LHCN-M2 (cell line): ENCODE measurements around the gene METRN. TPM values are rescaled to one million over a fixed set of nuclear protein-coding genes. Genes with fewer than 3 reads are reported as not detected.

Experiments
- DNase-seq: peaks from one replicate; pipeline ENCODE4 v3.0.0-alpha.2; 2012; ENCODE audit warnings: low read depth
- polyA plus RNA-seq: library from polyadenylated mRNA; unstranded; fragments of >200 nt; gene quantifications from one replicate; pipeline ENCODE4 v1.2.1, GENCODE V29; 2012; ENCODE audit warnings: missing spikeins
- total RNA-seq: library from RNA; depleted of rRNA; stranded (reverse); fragments of >200 nt; gene quantifications from 2 replicates; pipeline ENCODE4 v1.2.3, GENCODE V29; 2014; rRNA removed

METRN gene
- 94.9 and 127 TPM in 2 replicates for total RNA-seq
- polyA plus RNA-seq: 60.7 TPM

DNA sequence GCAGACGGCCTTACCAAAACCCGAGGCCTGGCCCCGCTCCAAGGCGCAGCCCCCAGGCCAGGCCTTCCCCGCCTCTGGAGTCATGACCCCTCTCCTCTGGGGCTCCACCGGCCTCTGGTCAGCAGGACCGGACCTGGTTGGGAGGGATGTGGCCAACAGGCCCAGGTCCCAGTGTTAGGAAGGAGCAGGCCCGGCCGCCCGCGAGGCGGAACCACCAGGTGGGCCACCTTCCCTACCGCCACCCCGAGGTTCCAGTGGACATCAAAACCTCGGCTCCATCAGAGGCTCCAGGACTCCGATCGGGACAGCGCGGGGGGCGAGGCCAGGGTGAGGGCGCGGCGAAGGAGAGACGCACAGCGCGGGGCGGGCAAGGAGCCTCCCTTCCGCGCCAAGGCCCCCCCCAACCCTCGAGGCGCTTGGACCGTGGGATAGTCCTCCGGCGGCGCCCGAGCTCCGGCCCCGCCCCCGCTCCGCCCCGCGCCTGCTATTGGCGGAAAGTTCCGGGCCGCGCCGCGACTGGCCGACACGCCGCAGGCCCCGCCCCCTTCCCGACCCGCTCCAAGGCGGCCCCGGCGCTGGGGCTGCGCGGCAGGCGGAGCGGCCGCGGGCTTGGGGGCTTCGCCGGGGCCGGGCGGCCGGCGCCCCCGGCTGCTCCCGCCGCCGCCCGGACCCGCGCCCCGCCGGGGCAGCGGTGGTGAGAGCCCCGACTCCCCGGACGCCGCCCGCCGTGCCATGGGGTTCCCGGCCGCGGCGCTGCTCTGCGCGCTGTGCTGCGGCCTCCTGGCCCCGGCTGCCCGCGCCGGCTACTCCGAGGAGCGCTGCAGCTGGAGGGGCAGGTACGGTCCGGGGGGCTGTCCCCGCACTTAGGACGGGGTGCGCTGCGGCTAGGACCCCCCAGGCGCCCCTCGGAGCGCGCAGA, at the start of gene METRN:
Gene METRN, plus strand, starts transcription at position 561 of the 919 bp plus-strand sequence. Its CDS starts 172 bp downstream, at position 733.
- DNase-seq: peak; percentile 76

DNA sequence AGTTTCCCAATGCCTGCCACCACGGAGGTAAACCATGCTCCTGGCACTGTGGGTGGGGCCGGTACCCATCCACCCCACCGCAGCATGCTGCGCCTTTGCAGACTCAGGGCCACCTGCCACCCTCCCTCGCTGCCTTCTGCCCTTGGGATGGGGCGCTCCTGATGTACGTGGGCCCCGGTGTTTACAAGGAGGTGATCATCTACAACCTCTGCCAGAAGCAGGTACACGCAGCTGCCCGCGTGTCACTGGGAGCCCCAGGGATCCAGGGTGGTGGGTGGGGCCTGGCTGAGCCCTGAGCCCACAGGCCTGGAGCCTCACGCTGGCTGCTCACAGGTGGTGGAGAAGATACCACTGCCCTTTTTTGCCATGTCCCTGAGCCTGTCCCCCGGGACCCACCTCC, 48.3 kb upstream of the METRN start:
- no peak for DNase-seq

DNA sequence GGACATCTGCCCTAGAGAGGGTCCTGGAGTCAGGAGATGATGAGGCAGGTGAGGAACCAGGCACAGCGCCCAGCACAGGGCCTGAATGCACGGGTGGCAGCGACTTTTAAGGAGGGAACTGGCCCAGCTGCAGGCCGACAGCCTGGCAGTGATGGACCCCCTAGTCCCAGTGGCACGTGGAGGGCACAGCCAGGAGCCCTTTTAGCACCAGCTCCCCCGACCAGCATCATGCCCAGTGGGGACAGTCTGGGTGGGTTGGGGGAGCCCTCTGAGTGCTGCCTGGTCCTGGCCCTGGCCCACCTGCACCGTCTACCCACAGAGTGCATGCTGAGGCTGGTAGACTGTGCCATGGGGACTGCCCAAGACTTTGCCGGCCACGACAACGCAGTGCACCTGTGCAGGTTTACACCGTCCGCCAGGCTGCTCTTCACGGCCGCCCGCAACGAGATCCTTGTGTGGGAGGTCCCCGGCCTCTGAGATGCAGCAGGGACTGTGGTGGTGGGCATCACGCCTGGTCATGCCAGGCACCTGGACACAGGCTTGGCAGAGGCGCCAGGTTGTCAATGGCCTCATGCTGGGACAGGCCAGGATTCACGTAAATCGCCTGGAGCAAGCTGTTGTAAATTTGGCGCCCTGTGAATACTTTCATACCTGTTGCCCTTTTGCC, 47.7 kb upstream of the METRN start:
- no peak for DNase-seq

DNA sequence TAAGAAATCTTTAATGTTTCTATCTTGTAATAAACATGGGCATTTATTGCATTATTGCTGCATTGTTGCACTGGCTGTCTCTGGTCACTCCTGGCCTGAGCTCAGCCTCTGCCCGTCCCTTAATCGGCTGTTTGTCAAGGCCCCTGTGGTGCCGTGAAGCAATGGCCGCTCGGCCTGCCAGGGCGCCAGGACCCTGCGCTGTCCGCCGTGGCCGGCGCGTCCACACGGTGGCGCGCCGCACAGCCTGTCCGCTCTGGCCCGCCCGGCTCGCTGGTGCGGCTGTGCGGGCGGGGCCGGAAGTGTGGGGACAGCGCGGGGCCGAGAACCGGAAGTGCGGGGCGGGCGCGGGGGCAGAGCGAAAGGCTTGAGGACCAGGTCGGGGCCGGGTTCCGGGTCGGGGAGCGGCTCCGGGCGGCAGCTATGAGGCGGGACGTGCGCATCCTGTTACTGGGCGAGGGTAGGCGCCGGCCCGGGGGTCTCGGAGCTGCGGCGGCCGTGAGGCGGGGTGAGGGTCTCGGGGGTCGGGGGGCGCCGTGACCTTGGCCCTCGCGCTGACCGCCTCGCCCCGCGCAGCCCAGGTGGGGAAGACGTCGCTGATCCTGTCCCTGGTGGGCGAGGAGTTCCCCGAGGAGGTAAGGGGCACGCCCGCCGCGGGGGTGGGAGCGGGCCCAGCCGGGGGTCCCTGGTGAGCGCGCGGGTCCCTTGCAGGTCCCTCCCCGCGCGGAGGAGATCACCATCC, 47.0 kb upstream of the METRN start, which contains the start of gene RHOT2:
Gene RHOT2, plus strand, starts transcription at position 353 of the 739 bp plus-strand sequence. Its CDS starts 68 bp downstream, at position 421.
- DNase-seq: peak; percentile 85

DNA sequence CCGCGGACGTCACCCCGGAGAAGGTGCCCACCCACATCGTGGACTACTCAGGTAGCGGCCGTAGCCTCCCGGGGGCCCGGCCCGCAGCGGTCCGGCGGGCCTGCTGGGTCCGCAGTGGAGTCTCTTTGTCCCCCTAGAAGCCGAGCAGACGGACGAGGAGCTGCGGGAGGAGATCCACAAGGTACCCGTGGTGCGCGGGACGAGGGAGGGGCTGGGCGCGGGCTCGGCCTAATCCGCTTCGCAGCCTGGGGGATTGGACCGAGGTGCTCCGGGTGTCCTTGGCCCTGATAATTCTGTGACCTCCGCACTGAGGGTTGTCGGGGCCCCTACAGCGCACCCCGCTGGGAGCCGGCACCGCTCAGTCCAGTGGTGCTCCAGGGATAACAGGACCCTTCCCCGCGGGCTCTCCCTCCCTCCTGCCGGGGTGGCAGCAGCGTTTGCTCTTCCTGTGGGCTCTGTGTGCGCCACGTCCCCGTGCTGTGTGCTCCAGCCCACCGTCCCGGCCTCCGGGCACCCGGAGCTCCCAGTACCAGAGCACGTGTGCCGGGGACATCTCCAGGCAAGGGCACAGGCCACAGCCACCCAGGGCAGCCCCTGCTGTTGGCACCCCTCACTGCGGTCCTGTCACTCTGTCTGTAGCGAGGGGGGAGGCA, 46.3 kb upstream of the METRN start:
- no peak for DNase-seq

DNA sequence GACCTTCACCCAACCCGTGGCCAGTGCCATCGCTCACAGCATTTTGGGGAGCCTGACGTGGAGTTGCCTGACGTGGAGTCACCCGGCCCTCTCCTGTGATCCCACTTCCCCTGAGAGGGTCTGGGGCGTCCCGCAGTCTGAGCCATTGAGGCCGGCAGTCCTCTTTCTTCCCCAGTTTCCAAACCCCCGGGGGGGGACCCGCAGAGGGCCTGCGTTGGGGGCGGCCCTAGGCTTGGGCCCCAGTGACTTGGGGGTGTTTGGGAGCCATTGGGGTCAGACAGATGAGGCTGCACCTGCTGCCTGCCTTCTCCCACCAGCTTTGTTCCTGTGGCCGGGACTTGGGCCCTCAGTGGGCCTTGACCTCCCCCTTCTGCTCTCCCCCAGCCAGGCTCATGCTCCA, 45.3 kb upstream of the METRN start:
- no peak for DNase-seq

DNA sequence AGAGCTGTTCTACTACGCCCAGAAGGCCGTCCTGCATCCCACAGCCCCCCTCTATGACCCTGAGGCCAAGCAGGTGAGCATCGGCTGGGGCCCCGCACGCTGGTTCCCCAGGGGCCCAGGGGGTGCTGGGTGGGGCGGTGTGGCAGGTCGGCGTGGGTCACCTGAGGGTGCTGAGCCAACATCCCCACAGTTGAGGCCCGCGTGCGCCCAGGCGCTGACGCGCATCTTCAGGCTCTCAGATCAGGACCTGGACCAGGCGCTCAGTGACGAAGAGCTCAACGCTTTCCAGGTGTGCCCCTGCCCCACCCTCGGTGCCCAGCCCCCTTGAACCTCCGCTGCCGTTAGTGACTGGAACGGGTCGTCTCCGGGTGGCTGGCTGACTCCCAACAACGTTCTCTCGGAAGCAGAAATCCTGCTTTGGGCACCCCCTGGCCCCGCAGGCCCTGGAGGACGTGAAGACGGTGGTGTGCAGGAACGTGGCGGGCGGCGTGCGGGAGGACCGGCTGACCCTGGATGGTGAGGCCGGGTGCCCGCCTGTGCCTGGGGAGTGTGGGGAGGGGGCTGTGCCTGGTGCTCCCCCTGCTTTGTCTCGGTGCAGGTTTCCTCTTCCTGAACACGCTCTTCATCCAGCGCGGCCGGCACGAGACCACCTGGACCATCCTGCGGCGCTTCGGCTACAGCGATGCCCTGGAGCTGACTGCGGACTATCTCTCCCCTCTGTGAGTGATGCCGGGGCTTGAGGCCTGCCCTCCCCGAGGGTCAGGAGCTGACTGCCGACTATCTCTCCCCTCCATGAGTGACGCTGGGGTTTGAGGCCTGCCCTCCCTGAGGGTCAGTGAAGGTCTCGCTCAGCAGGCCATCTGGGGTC, 44.2 kb upstream of the METRN start:
- DNase-seq: no peak

DNA sequence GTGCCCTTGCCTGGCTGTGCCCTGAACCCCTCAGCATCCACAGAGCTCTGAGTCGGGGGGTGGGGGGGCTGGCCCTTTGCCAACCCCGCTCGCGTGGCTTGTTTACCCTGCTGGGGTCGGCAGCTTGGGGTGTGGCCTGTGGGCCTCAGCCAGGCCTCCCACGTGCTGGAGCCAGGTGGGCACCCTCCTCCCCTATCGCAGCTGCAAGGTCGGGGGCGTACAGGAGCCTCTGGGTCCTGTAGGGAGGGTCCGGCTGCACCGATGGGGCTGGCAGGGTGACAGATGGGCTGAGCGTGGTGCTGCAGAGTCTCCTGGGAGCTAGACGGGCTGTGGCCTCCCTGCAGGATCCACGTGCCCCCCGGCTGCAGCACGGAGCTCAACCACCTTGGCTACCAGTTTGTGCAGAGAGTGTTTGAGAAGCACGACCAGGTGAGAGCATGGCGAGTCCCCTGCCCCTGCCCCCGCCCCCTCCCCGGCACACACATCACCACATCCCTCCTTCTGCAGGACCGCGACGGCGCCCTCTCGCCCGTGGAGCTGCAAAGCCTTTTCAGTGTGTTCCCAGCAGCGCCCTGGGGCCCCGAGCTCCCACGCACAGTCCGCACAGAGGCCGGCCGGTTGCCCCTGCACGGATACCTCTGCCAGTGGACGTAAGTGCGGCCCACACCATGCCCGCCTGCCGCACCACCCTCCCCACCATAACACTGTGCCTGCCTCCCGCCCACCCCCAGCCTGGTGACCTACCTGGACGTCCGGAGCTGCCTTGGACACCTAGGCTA, 43.4 kb upstream of the METRN start:
- no peak for DNase-seq

DNA sequence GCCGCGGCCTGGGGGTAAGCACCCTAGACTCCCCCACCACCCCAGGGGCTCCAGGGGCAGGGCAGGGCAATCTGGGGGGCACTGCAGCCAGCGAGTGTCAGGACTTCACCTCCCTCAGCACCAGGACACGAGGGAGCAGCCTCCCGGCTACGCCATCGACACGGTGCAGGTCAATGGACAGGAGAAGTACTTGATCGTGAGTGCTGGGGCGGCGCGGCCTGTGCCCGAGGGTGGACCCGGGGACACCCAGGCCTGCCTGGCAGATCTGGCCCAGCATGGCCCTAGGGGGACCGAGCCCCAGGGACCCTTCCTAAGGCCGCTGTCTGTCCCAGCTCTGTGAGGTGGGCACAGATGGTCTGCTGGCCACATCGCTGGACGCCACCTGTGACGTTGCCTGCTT, 42.5 kb upstream of the METRN start:
- no peak for DNase-seq

DNA sequence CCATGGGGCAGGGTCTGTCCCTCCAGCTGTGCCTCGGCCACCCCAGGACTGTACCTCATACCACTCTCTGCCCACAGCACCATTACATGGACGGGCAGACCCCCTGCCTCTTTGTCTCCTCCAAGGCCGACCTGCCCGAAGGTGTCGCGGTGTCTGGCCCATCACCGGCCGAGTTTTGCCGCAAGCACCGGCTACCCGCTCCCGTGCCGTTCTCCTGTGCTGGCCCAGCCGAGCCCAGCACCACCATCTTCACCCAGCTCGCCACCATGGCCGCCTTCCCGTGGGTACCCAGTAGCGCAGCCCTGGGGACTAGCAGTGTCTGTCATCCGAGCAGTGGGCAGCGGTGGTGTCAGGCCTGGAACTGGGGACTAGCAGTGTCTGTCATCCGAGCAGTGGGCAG, 42.1 kb upstream of the METRN start:
- no peak for DNase-seq

DNA sequence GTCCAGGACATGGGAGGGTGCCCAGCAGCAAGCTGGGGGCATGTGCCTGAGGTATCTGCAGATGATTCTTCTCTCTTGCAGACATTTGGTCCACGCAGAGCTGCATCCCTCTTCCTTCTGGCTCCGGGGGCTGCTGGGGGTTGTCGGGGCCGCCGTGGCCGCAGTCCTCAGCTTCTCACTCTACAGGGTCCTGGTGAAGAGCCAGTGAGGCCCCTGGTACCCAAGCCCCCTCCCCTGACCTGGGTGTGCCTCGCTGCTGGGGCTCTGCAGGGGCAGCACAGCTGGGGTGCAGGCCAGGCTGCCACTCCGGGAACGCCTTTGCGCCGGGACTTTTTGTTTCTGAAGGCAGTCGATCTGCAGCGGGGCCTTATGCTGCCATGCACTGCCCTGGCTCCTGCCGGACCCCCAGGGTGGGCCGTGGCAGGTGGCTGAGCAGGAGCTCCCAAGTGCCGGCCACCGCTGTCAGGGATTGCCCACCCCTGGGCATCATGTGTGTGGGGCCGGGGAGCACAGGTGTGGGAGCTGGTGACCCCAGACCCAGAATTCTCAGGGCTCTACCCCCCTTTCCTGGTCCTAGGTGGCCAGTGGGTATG, 41.4 kb upstream of the METRN start:
- no peak for DNase-seq

DNA sequence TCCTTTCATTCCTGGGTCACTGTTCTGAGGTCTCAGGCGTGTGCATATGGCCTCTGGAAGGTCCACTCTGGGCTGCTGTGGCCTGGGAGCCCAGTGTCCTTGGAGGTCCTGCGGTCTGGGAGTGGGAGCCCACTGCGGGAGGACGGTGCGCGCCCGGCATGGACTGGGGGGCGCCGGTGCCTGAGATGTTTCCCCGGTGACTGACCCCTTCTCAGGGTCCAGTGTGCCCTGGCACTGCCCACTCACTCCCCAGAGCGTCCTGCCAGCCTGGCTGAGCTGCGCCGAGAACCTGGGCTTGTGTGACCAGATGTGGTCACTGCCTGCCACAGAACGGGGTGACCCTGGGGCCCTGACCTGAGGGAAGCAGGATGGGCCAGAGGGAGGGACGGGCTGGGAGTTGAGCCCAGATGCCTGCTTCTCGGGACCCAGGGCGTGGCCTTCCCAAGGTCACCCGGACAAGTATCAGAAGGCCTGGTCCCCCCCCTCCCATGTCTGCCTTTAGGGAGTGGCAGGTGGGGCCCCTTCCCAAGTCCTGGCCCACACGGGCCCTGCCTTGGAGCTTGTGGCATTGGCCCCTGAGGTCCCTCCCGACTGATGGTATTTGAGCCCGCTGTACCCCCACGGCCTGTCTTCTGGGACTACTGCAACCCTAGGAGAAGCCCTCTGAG, 40.6 kb upstream of the METRN start:
- no peak for DNase-seq

DNA sequence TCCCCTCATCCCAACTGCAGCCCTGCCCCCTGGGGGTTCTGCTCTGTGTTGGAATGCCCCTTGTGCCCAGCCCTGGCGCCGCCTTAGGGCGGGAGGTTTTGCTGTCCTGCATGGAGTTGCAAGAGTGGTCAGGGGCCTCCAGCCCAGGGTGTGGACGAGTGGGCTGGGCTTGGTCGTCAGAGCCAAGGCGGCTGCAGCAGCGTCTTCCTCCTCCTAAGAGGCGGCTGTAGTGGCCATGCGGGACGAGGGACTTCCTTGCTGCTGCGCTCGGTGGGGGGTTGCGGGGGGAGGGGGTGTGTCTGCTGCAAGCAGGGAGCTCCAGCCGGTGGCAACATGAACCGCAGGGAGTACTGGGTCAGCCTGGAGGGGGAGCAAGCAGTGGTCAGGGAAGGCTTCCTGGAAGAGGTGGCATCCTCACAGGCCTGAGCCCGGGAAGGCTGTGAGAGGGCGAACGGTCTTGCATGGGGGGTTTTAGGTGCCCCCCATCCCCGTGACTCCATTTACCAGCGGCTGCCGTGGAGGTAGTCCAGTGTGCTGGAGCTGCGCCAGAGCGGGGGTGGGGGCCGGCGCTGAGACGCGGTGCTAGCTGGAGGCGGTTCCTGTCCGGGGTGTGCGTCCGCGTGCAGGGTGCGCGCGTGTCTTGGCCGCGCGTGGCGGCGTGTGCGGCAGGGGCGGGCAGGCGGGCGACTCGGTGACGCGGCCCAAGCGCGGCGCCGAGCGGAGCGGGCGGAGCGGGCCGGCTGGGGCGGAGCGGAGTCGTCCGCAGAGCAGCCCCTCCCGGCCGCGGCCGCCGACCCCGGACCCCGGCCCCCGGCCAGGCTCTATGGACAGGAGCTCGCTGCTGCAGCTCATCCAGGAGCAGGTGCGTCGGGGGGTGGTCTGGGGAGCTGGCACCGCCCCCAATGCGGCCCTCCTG, 39.7 kb upstream of the METRN start, which contains the start of gene RHBDL1:
Gene RHBDL1, plus strand, starts transcription at position 704 of the 916 bp plus-strand sequence. Its CDS starts 120 bp downstream, at position 824.
- DNase-seq: no peak

DNA sequence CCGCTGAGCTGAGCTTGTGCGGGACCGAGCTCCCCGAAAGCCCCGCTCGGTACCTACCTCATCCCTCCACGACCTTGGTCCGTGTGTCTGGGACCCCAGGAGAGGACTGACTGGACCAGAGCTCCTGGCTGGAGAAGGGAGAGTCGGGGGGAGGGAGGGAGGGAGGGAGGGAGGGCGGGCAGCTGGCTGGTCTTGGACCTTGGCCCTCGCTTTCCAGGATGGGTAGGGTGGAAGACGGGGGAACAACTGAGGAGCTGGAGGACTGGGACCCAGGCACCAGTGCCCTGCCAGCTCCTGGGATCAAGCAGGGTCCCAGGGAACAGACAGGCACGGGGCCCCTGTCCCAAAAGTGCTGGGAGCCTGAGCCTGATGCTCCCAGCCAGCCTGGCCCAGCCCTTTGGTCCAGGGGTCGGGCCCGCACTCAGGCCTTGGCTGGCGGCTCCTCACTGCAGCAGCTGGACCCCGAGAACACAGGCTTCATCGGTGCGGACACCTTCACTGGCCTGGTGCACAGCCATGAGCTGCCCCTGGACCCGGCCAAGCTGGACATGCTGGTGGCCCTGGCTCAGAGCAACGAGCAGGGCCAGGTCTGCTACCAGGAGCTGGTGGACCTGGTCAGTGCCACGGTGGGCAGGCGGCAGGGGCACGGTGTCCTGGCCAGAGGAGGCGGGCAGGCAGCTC, 38.9 kb upstream of the METRN start:
- no peak for DNase-seq

DNA sequence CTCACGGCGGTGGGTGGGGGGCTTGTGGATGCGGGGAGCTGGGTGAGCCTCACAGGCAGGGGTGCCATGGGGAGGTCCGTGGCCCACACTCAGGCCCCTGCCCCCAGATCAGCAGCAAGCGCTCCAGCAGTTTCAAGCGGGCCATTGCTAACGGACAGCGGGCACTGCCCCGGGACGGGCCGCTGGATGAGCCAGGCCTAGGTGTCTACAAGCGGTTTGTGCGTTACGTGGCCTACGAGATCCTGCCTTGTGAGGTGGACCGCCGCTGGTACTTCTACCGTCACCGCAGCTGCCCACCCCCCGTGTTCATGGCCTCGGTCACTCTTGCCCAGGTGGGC, 38.4 kb upstream of the METRN start:
- no peak for DNase-seq

DNA sequence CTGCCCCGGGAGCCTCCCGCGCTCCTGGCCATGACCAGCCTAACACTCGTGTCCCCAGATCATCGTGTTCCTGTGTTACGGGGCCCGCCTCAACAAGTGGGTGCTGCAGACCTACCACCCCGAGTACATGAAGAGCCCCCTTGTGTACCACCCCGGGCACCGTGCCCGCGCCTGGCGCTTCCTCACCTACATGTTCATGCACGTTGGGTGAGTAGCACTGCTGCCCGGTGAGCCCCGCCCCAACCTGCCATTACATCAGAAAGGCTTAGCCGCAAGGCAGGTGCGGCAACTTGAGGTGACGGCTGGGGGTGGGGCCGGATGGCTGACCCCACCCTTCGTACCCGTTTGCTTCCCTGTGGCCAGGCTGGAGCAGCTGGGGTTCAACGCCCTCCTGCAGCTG, 38.0 kb upstream of the METRN start:
- DNase-seq: no peak
